Gastroesophageal sphincter (tissue), 3 donors: Measurements from ENCODE around the gene GABPB1.

ENCODE experiments used
- POLR2A ChIP-seq, 2 donors: fragments of 450-650 bp; IDR thresholded peaks; one replicate each; pipeline ENCODE4 v1.6.1; 2017; ENCODE audit warnings: antibody characterized with exemption in 2 of 2, mild to moderate bottlenecking in 2 of 2, moderate library complexity in 1 of 2
- TF ChIP-seq, protein P1 (sequence below), 4 experiments: fragments of 200-600 bp in 2 of 4; fragments of 450-650 bp in 2 of 4; sonication (generic) in 1 of 4; IDR thresholded peaks; one replicate each; pipeline ENCODE4 v1.5.1; 2017 to 2019; ENCODE audit warnings: antibody characterized with exemption in 4 of 4, mild to moderate bottlenecking in 2 of 4, moderate library complexity in 2 of 4

DNA sequence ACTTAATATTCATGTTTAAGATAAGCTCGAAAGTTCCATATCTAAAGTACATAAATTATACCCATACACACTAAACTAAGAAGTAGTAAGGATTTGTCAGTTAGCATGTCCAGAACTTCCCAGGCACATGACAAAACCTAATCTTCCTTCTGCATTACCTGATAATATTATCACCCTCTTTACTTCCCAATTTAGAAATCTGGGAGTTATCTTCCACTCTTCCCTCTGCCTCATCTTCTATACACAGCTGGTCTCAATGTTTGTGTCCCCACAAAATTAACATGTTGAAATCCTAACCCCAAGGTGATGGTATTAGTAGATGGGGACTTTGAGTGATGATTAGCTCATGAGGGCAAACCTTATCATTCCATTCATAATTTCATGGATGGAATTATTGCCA lies 15.3 kb downstream of the GABPB1 start:
- TF ChIP-seq POLR2A (IDR thresholded peaks at IDR 0.05): no peak
- TF ChIP-seq, protein P1, sequence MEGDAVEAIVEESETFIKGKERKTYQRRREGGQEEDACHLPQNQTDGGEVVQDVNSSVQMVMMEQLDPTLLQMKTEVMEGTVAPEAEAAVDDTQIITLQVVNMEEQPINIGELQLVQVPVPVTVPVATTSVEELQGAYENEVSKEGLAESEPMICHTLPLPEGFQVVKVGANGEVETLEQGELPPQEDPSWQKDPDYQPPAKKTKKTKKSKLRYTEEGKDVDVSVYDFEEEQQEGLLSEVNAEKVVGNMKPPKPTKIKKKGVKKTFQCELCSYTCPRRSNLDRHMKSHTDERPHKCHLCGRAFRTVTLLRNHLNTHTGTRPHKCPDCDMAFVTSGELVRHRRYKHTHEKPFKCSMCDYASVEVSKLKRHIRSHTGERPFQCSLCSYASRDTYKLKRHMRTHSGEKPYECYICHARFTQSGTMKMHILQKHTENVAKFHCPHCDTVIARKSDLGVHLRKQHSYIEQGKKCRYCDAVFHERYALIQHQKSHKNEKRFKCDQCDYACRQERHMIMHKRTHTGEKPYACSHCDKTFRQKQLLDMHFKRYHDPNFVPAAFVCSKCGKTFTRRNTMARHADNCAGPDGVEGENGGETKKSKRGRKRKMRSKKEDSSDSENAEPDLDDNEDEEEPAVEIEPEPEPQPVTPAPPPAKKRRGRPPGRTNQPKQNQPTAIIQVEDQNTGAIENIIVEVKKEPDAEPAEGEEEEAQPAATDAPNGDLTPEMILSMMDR (IDR thresholded peaks at IDR 0.05): no peak
